Adrenal gland (tissue), 12 donors: ENCODE results near the gene SLC5A1. TPM values are rescaled to one million over a fixed set of nuclear protein-coding genes. Genes with fewer than 3 reads are reported as not detected.
A peak's percentile ranks its signal among the peaks of the same experiment; 100 is the strongest.

ENCODE experiments used
- DNase-seq, 7 donors: peaks; one replicate each; pipeline ENCODE4 v3.0.0-alpha.2; 2019 to 2020
- H3K27ac ChIP-seq, 5 donors: fragments of 200-600 bp; sonication (generic) in 4 of 5; 1 replicate in 3 of 5; 2 replicates in 2 of 5; pipeline versions ENCODE4 v1.5.1 to v1.8.0; 2016 to 2020; ENCODE audit warnings: mild to moderate bottlenecking in 1 of 5
- H3K27me3 ChIP-seq: fragments of 200-600 bp; 2 replicates; pipeline ENCODE4 v1.8.0; 2021
- H3K36me3 ChIP-seq, 2 donors: fragments of 200-600 bp; replicated peaks in 1 of 2; 1 replicate in 1 of 2; 2 replicates in 1 of 2; pipeline versions ENCODE4 v1.5.1 to v1.8.0; 2018 to 2022
- H3K4me1 ChIP-seq, 2 donors: fragments of 200-600 bp; replicated peaks in 1 of 2; 1 replicate in 1 of 2; 2 replicates in 1 of 2; pipeline versions ENCODE4 v1.5.1 to v1.8.0; 2018 to 2021
- H3K4me3 ChIP-seq, 4 donors: fragments of 200-600 bp; sonication (generic) in 3 of 4; one replicate each; pipeline ENCODE4 v1.5.1; 2016 to 2018
- H3K9me3 ChIP-seq, 3 donors: fragments of 200-600 bp; sonication (generic) in 1 of 3; replicated peaks in 1 of 3; 1 replicate in 2 of 3; 2 replicates in 1 of 3; pipeline versions ENCODE4 v1.5.1 to v1.8.0; 2016 to 2021
- CTCF ChIP-seq, 6 experiments: fragments of 450-650 bp in 4 of 6; fragments of 200-600 bp in 2 of 6; sonication (generic) in 1 of 6; IDR thresholded peaks; 1 replicate in 5 of 6; 2 replicates in 1 of 6; pipeline versions ENCODE4 v1.5.1 to v1.8.0; 2016 to 2021; ENCODE audit warnings: antibody characterized with exemption in 6 of 6, mild to moderate bottlenecking in 2 of 6, moderate library complexity in 1 of 6
- POLR2A ChIP-seq, 2 donors: fragments of 450-650 bp; IDR thresholded peaks; one replicate each; pipeline ENCODE4 v1.6.1; 2017; ENCODE audit warnings: antibody characterized with exemption in 2 of 2, mild to moderate bottlenecking in 2 of 2, moderate library complexity in 1 of 2
- WGBS, 4 donors: extraction: QIAGEN DNeasy Blood & Tissue Kit in 2 of 4; methylation state at CpG; one replicate each; pipeline versions ENCODE4 v1.1.5 to v1.1.7; 2013 to 2017; 5-methylcytosine and 5-hydroxymethylcytosine counted together
- intact Hi-C, 2 donors: fragments of 100-400 bp; cut with DNase I; formaldehyde crosslinking; loops; one replicate each; pipeline versions ENCODE4 v1.14.1 to v1.15.0; 2022 to 2023
- polyA plus RNA-seq, 3 donors: library from polyadenylated mRNA; stranded (reverse); fragments of 200-250 nt in 2 of 3; fragments of 350-450 nt in 1 of 3; fragmentation: Illumina TruSeq in 1 of 3; extraction: RNeasy Lipid Tissue Mini Kit (QIAGEN cat#74804) in 1 of 3; gene quantifications; one replicate each; pipeline ENCODE4 v1.2.3, GENCODE V29; 2013 to 2014
- total RNA-seq, 9 donors: library from RNA; depleted of rRNA in 4 of 9; stranded (reverse); fragments of >200 nt in 4 of 9; fragments of 120-200 nt in 1 of 9; fragmentation: NEBNext Ultra II Directional in 1 of 9; extraction: Animal tissue kit (Norgen Biotek cat#: 25700) in 1 of 9; gene quantifications; one replicate each; pipeline versions ENCODE4 v1.1.0 to v1.2.4, GENCODE V29; 2013 to 2023
- donor health status: healthy with polysubstance abuse.
- donor health status: Bipolar disorder and iron deficiency.
- donor health status: DM: yes; HTN: yes; CAD: no.
- donor health status: DM: no; HTN: no; CAD: no.
- donor health status: DM: no; HTN: no; CAD: no.
- donor health status: DM: yes; HTN: yes; CAD: no.

Gene SLC5A1
- total and polyA plus RNA-seq, 12 donors = under 0.01 to 0.04 TPM; not detected in 10

- H3K4me3 ChIP-seq = no peak overlapping the region
- no peak for DNase-seq
- H3K27ac ChIP-seq = no peak overlapping the region
- H3K9me3 ChIP-seq = no peaks in the 10 kb centered on the region
- WGBS, 4 donors = 69 to 85% (median 77%) methylated on average over 1 of the region's 1 CpG
- TF ChIP-seq POLR2A (IDR thresholded peaks at IDR 0.05) = no peak
- TF ChIP-seq CTCF (IDR thresholded peaks at IDR 0.05) = no peak
- H3K4me1 ChIP-seq = peaks cover 0 to 8% of the 10 kb centered on the region in 2 donors
- intact Hi-C loops = no loop called here
- no peaks in the 10 kb centered on the region for H3K36me3 ChIP-seq
- peaks cover 2% of the 10 kb centered on the region for H3K27me3 ChIP-seq
Observed at GRCh38 chr22:32077151-32077550, 34.1 kb downstream of the SLC5A1 start.

- TF ChIP-seq CTCF (IDR thresholded peaks at IDR 0.05) (no peak), POLR2A (IDR thresholded peaks at IDR 0.05) (no peak)
- Histone ChIP-seq H3K4me1 (peaks cover 0 to 8% of the 10 kb centered on the region in 2 donors), H3K4me3 (no peak overlapping the region), H3K9me3 (no peaks in the 10 kb centered on the region), H3K27ac (peak overlapping the region in 1 of 5 donors; percentile 6), H3K27me3 (no peaks in the 10 kb centered on the region), H3K36me3 (no peaks in the 10 kb centered on the region)
- peak; percentile 20 to 76 (median 67) for DNase-seq
- 34 to 58% (median 47%) methylated on average over 5 to 7 of the region's 7 CpGs for WGBS, 4 donors
- intact Hi-C loops = loop anchor here in 1 of 2 donors (2.0 kb wide), 1 partner anchor 103 kb away; no protein-coding TSS in a partner anchor
Observed at GRCh38 chr22:32079130-32080089, 36.3 kb downstream of the SLC5A1 start.

- intact Hi-C loops = loop anchor here in 1 of 2 donors (2.0 kb wide), 1 partner anchor 104 kb away; no protein-coding TSS in a partner anchor
- no peaks in the 10 kb centered on the region for H3K9me3 ChIP-seq
- H3K4me1 ChIP-seq = peaks cover 0 to 8% of the 10 kb centered on the region in 2 donors
- peak; percentile 50 to 79 (median 74) for TF ChIP-seq CTCF (IDR thresholded peaks at IDR 0.05)
- TF ChIP-seq POLR2A (IDR thresholded peaks at IDR 0.05) = no peak
- H3K27me3 ChIP-seq = no peaks in the 10 kb centered on the region
- 86 to 96% (median 91%) methylated on average over 4 of the region's 4 CpGs for WGBS, 4 donors
- no peaks in the 10 kb centered on the region for H3K36me3 ChIP-seq
- H3K27ac ChIP-seq = no peak overlapping the region
- DNase-seq = peak; percentile 19 to 66 (median 45)
- H3K4me3 ChIP-seq = no peak overlapping the region
Observed at GRCh38 chr22:32080904-32081303, 37.8 kb downstream of the SLC5A1 start.

DNA sequence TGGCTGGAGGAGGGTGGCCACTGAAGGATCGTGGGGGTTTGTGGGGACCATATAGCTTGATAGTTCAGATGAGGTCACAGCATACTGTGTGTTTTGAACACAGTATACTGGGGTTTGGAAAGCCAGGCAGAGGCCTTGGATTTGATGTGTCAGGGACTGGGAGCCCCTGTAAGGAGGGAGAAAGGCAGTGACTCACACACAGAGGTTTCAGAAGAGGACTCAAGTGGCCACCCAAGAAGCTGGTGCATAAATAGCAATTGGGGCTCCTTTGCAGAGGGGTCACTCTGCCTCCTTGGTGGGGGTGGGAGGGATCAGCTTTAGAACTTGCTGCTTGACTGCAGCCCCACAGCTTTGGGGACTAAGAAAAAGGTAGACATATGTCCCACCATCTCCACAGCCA, 39.3 kb downstream of the SLC5A1 start:
- Histone ChIP-seq H3K4me1 (peaks cover 0 to 8% of the 10 kb centered on the region in 2 donors), H3K27ac (no peak overlapping the region), H3K9me3 (no peaks in the 10 kb centered on the region), H3K36me3 (no peaks in the 10 kb centered on the region), H3K4me3 (no peak overlapping the region), H3K27me3 (no peaks in the 10 kb centered on the region)
- DNase-seq = no peak
- intact Hi-C loops = no loop called here
- 73 to 91% (median 82%) methylated on average over 1 of the region's 1 CpG for whole genome bisulfite sequencing, 4 donors
- TF ChIP-seq POLR2A (IDR thresholded peaks at IDR 0.05) (no peak), CTCF (IDR thresholded peaks at IDR 0.05) (no peak)
